ENCODE data around the gene ADGRA1. TPM values are rescaled to one million over a fixed set of nuclear protein-coding genes. Genes with fewer than 3 reads are reported as not detected.

The ADGRA1 gene
- total and polyA plus RNA-seq, 2 donors (not counting 3 experiments of a cell fraction or from before 2014, with no cell fraction given) = not detected

DNA sequence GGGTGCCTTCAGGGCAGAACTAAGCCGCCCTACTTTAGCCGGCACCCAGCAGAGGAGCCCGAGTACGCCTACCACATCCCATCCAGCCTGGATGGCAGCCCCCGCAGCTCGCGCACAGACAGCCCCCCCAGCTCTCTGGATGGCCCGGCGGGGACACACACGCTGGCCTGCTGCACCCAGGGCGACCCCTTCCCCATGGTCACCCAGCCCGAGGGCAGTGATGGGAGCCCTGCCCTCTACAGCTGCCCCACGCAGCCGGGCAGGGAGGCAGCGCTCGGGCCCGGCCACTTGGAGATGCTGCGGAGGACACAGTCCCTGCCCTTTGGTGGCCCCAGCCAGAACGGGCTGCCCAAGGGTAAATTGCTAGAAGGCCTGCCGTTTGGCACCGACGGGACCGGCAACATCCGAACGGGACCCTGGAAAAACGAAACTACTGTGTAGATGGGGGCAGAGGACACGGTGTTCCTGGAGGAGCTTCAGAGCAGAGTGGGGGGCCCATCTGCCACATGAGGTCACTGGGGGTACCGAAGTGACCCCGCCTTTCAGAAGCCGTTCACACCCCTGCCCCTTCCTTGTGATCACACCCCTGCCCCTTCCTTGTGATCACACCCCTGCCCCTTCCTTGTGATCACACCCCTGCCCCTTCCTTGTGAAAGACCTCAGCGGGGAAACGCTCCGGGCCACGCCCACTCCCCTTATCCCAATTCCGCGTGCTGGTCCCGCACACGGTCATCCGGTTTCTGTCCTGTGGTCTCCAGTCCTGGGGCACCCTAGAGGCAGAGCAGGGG, 41.5 kb downstream of the ADGRA1 start:
- Histone ChIP-seq H3K9me1 (replicated peaks; ENCODE audit: control insufficient read depth, extremely low read depth, insufficient read depth, low read length) (no peaks in the 10 kb centered on the region), H2AFZ (ENCODE audit: low read depth, low read length) (no peak overlapping the region), H3K9ac (replicated peaks; ENCODE audit: extremely low read depth, insufficient read depth, low read length) (no peak overlapping the region), H3K79me2 (ENCODE audit: control insufficient read depth, insufficient read depth, low read length) (no peaks in the 10 kb centered on the region), H3K4me2 (ENCODE audit: insufficient read depth, low read length) (no peak overlapping the region), H3K4me1 (ENCODE audit: control insufficient read depth, extremely low read depth, insufficient read depth, low read length) (no peaks in the 10 kb centered on the region), H3K9me3 (replicated peaks; ENCODE audit: control insufficient read depth, insufficient read depth, low read length) (no peaks in the 10 kb centered on the region), H4K20me1 (replicated peaks; ENCODE audit: control insufficient read depth, extremely low read depth, insufficient read depth, low read length) (no peaks in the 10 kb centered on the region), H3K36me3 (ENCODE audit: control insufficient read depth in 2 of 2, extremely low read depth in 1 of 2, insufficient read depth in 2 of 2, low read length in 2 of 2) (no peaks in the 10 kb centered on the region), H3K27ac (ENCODE audit: insufficient read depth, low read depth, low read length) (no peak overlapping the region), H3K4me3 (replicated peaks in 1 of 3; ENCODE audit: insufficient read depth in 1 of 3, low read depth in 1 of 3, low read length in 3 of 3) (no peak overlapping the region), H3K27me3 (ENCODE audit: control insufficient read depth in 2 of 2, insufficient read depth in 2 of 2, low read length in 2 of 2) (no peaks in the 10 kb centered on the region)
- ChIA-PET POLR2A (no interaction called here), CTCF (no interaction called here)
- no peak for TF ChIP-seq POLR2A (IDR thresholded peaks at IDR 0.05; ENCODE audit: low read depth, low read length)
- no peak for TF ChIP-seq JUN (IDR thresholded peaks at IDR 0.05; ENCODE audit: borderline replicate concordance, insufficient read depth, insufficient read length, low read depth)
- no peak for TF ChIP-seq MAX (IDR thresholded peaks at IDR 0.05; ENCODE audit: insufficient read depth, insufficient read length)
- TF ChIP-seq FOS (IDR thresholded peaks at IDR 0.05; ENCODE audit: borderline replicate concordance, insufficient read depth, low read length) = no peak
- no peak for TF ChIP-seq EZH2 (IDR thresholded peaks at IDR 0.05; ENCODE audit: borderline replicate concordance, low read depth, low read length, severe bottlenecking)
- TF ChIP-seq POLR2AphosphoS5 (IDR thresholded peaks at IDR 0.05; ENCODE audit: insufficient read depth, low read depth, low read length) = no peak
- no peak for TF ChIP-seq MYC (IDR thresholded peaks at IDR 0.05; ENCODE audit: low read depth, low read length)
- TF ChIP-seq, protein P1, sequence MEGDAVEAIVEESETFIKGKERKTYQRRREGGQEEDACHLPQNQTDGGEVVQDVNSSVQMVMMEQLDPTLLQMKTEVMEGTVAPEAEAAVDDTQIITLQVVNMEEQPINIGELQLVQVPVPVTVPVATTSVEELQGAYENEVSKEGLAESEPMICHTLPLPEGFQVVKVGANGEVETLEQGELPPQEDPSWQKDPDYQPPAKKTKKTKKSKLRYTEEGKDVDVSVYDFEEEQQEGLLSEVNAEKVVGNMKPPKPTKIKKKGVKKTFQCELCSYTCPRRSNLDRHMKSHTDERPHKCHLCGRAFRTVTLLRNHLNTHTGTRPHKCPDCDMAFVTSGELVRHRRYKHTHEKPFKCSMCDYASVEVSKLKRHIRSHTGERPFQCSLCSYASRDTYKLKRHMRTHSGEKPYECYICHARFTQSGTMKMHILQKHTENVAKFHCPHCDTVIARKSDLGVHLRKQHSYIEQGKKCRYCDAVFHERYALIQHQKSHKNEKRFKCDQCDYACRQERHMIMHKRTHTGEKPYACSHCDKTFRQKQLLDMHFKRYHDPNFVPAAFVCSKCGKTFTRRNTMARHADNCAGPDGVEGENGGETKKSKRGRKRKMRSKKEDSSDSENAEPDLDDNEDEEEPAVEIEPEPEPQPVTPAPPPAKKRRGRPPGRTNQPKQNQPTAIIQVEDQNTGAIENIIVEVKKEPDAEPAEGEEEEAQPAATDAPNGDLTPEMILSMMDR (IDR thresholded peaks at IDR 0.05; ENCODE audit: extremely low read depth in 1 of 2, insufficient read depth in 1 of 2, low read depth in 1 of 2, low read length in 2 of 2) = no peak
- no peak for TF ChIP-seq GATA2 (IDR thresholded peaks at IDR 0.05; ENCODE audit: insufficient read depth, insufficient read length, low read depth, low read length)
- no peak for FAIRE-seq
- intact Hi-C loops (cut with micrococcal nuclease) = no loop called here
- dilution Hi-C loops (cut with MboI; ENCODE audit: extremely low pct_ligation_motif_present, low sequenced_read_pairs) = no loop called here
- no peak for DNase-seq (ENCODE audit: low read depth, low spot score)
- no TSS peak for BruUV-seq (replicated peaks)
